Trophoblast cell (in vitro differentiated cells and primary cell): ENCODE measurements around the gene HECTD4.

Source experiments
- DNase-seq, 2 donors: peaks; one replicate each; pipeline ENCODE4 v3.0.0-alpha.2; 2016
- H2AFZ ChIP-seq: 2 replicates; pipeline ENCODE4 v1.6.1; 2013; ENCODE audit warnings: low read length, moderate library complexity, mild to moderate bottlenecking; ENCODE audit not compliant: insufficient read depth, poor library complexity
- H2AK5ac ChIP-seq: 2 replicates; pipeline ENCODE4 v1.6.1; 2013; ENCODE audit warnings: mild to moderate bottlenecking, low read length
- H2BK120ac ChIP-seq: 2 replicates; pipeline ENCODE4 v1.6.1; 2013; ENCODE audit warnings: low read length, mild to moderate bottlenecking, moderate library complexity; ENCODE audit not compliant: insufficient read depth, poor library complexity
- H2BK12ac ChIP-seq: 2 replicates; pipeline ENCODE4 v1.6.1; 2013; ENCODE audit warnings: mild to moderate bottlenecking, low read length, moderate library complexity
- H2BK5ac ChIP-seq: 2 replicates; pipeline ENCODE4 v1.6.1; 2013; ENCODE audit warnings: low read length, low read depth, moderate library complexity, mild to moderate bottlenecking; ENCODE audit not compliant: poor library complexity
- H3K14ac ChIP-seq: 2 replicates; pipeline ENCODE4 v1.6.1; 2013; ENCODE audit warnings: mild to moderate bottlenecking, low read length
- H3K18ac ChIP-seq: 2 replicates; pipeline ENCODE4 v1.6.1; 2013; ENCODE audit warnings: mild to moderate bottlenecking, low read length
- H3K23ac ChIP-seq: 2 replicates; pipeline ENCODE4 v1.6.1; 2013; ENCODE audit warnings: low read length
- H3K27ac ChIP-seq: 2 replicates; pipeline ENCODE4 v1.5.1; 2013; ENCODE audit warnings: low read depth, mild to moderate bottlenecking, inconsistent platforms, low read length, moderate library complexity
- H3K27me3 ChIP-seq: 2 replicates; pipeline ENCODE4 v1.6.1; 2013; ENCODE audit warnings: inconsistent platforms, mild to moderate bottlenecking, low read length, moderate library complexity; ENCODE audit not compliant: insufficient read depth
- H3K36me3 ChIP-seq, 2 experiments: 1 replicate in 1 of 2; 2 replicates in 1 of 2; pipeline ENCODE4 v1.6.1; 2013; ENCODE audit warnings: low read length in 2 of 2, mild to moderate bottlenecking in 2 of 2, moderate library complexity in 1 of 2; ENCODE audit not compliant: insufficient read depth in 2 of 2, control insufficient read depth in 1 of 2
- H3K4ac ChIP-seq: 2 replicates; pipeline ENCODE4 v1.6.1; 2013; ENCODE audit warnings: low read depth, mild to moderate bottlenecking, low read length, moderate library complexity
- H3K4me1 ChIP-seq, 2 experiments: 1 replicate in 1 of 2; 2 replicates in 1 of 2; pipeline ENCODE4 v1.6.1; 2013; ENCODE audit warnings: low read length in 2 of 2, mild to moderate bottlenecking in 2 of 2, moderate library complexity in 1 of 2; ENCODE audit not compliant: insufficient read depth in 2 of 2, control insufficient read depth in 1 of 2
- H3K4me2 ChIP-seq: 2 replicates; pipeline ENCODE4 v1.6.1; 2013; ENCODE audit warnings: inconsistent platforms, mild to moderate bottlenecking, low read length, moderate library complexity
- H3K4me3 ChIP-seq: 2 replicates; pipeline ENCODE4 v1.5.1; 2013; ENCODE audit warnings: mild to moderate bottlenecking, low read depth, low read length, inconsistent platforms
- H3K79me1 ChIP-seq: one replicate; pipeline ENCODE4 v1.6.1; 2013; ENCODE audit warnings: low read length
- H3K79me2 ChIP-seq: 2 replicates; pipeline ENCODE4 v1.6.1; 2013; ENCODE audit warnings: low read length, mild to moderate bottlenecking; ENCODE audit not compliant: control insufficient read depth, insufficient read depth, poor library complexity
- H3K9ac ChIP-seq: 2 replicates; pipeline ENCODE4 v1.6.1; 2013; ENCODE audit warnings: mild to moderate bottlenecking, low read length
- H3K9me3 ChIP-seq: 2 replicates; pipeline ENCODE4 v1.6.1; 2013; ENCODE audit warnings: low read depth, mild to moderate bottlenecking, control low read depth, inconsistent platforms, low read length; ENCODE audit not compliant: insufficient read depth
- H4K12ac ChIP-seq: 2 replicates; pipeline ENCODE4 v1.6.1; 2013; ENCODE audit warnings: low read depth, mild to moderate bottlenecking, low read length, moderate library complexity
- H4K8ac ChIP-seq: 2 replicates; pipeline ENCODE4 v1.6.1; 2013; ENCODE audit warnings: low read depth, mild to moderate bottlenecking, low read length, moderate library complexity
- H4K91ac ChIP-seq: one replicate; pipeline ENCODE4 v1.6.1; 2013; ENCODE audit warnings: low read depth, mild to moderate bottlenecking, low read length, moderate library complexity
- WGBS: extraction: QIAGEN DNeasy Blood & Tissue Kit; methylation state at CpG from one replicate; pipeline ENCODE4 v1.1.7; 2013; ENCODE audit warnings: missing lambda C conversion rate; ENCODE audit not compliant: insufficient read length, insufficient coverage; ENCODE audit errors: extremely low coverage; 5-methylcytosine and 5-hydroxymethylcytosine counted together

HECTD4 gene

GRCh38 chr12:112194601-112195247, 187.5 kb downstream of the HECTD4 start:
- Histone ChIP-seq H2BK12ac (no peak overlapping the region), H3K79me1 (no peaks in the 10 kb centered on the region), H3K14ac (no peak overlapping the region), H4K8ac (no peak overlapping the region), H3K4ac (no peak overlapping the region), H3K4me1 (no peaks in the 10 kb centered on the region), H3K18ac (no peak overlapping the region), H2BK120ac (no peak overlapping the region), H3K23ac (no peak overlapping the region), H3K27me3 (no peaks in the 10 kb centered on the region), H2AFZ (no peak overlapping the region), H3K9me3 (no peaks in the 10 kb centered on the region), H3K4me2 (no peak overlapping the region), H3K4me3 (no peak overlapping the region), H3K9ac (no peak overlapping the region), H2BK5ac (no peak overlapping the region), H4K91ac (no peak overlapping the region), H3K36me3 (peaks cover 23 to 37% of the 10 kb centered on the region in 2 experiments), H2AK5ac (no peak overlapping the region), H3K27ac (no peak overlapping the region), H3K79me2 (no peaks in the 10 kb centered on the region), H4K12ac (no peak overlapping the region)
- no CpG with 5 or more reads among the region's 20 CpGs for WGBS
- DNase-seq = no peak

- Histone ChIP-seq H3K9ac (no peak overlapping the region), H3K9me3 (no peaks in the 10 kb centered on the region), H3K23ac (no peak overlapping the region), H3K79me1 (no peaks in the 10 kb centered on the region), H2BK5ac (no peak overlapping the region), H3K27me3 (no peaks in the 10 kb centered on the region), H2AK5ac (no peak overlapping the region), H3K18ac (no peak overlapping the region), H3K4me3 (no peak overlapping the region), H2BK120ac (no peak overlapping the region), H4K8ac (no peak overlapping the region), H2AFZ (no peak overlapping the region), H3K36me3 (peaks cover 27 to 29% of the 10 kb centered on the region in 2 experiments), H3K14ac (no peak overlapping the region), H3K79me2 (no peaks in the 10 kb centered on the region), H3K4me2 (no peak overlapping the region), H3K4me1 (no peaks in the 10 kb centered on the region), H4K12ac (no peak overlapping the region), H3K27ac (no peak overlapping the region), H4K91ac (no peak overlapping the region), H3K4ac (no peak overlapping the region), H2BK12ac (no peak overlapping the region)
- no CpG with 5 or more reads among the region's 13 CpGs for WGBS
- no peak for DNase-seq
Observed at GRCh38 chr12:112192475-112192874, 189.8 kb downstream of the HECTD4 start.

- no peak overlapping the region for H2BK120ac ChIP-seq
- no peak overlapping the region for H3K18ac ChIP-seq
- H2AFZ ChIP-seq = no peak overlapping the region
- H4K91ac ChIP-seq = no peak overlapping the region
- no peak overlapping the region for H3K4me2 ChIP-seq
- no peaks in the 10 kb centered on the region for H3K27me3 ChIP-seq
- WGBS = no CpG with 5 or more reads among the region's 4 CpGs
- H2BK12ac ChIP-seq = no peak overlapping the region
- H4K12ac ChIP-seq = no peak overlapping the region
- no peaks in the 10 kb centered on the region for H3K9me3 ChIP-seq
- H4K8ac ChIP-seq = no peak overlapping the region
- no peak overlapping the region for H3K4ac ChIP-seq
- no peaks in the 10 kb centered on the region for H3K4me1 ChIP-seq
- no peak overlapping the region for H3K14ac ChIP-seq
- no peak overlapping the region for H3K4me3 ChIP-seq
- no peak overlapping the region for H2AK5ac ChIP-seq
- H3K23ac ChIP-seq = no peak overlapping the region
- H3K79me1 ChIP-seq = no peaks in the 10 kb centered on the region
- no peak overlapping the region for H3K9ac ChIP-seq
- no peaks in the 10 kb centered on the region for H3K79me2 ChIP-seq
- peaks cover 27 to 29% of the 10 kb centered on the region in 2 experiments for H3K36me3 ChIP-seq
- no peak overlapping the region for H3K27ac ChIP-seq
- DNase-seq = no peak
- no peak overlapping the region for H2BK5ac ChIP-seq
Observed at GRCh38 chr12:112191840-112192321, 190.3 kb downstream of the HECTD4 start.

DNA sequence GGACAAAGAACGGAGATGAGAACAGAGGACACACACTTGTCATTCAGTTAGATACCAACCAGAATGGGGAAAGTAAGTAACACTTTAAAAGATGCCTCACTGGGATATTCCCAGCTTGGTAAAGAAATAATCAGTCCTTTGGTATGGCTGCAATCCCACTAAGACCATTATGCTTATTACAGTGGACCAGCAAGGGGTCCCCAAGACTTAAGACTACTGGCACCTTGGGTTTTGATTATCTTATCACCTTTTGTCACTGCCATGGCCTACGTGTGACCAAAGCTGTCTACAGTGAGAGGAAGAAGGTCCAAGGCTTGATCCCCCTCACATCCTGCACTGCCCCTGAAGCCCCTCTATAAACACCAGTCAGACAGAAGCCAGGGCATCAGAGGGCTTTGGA, 191.0 kb downstream of the HECTD4 start:
- Histone ChIP-seq H3K79me2 (no peaks in the 10 kb centered on the region), H4K91ac (no peak overlapping the region), H2BK12ac (no peak overlapping the region), H2BK5ac (no peak overlapping the region), H3K18ac (no peak overlapping the region), H3K9ac (no peak overlapping the region), H2AK5ac (no peak overlapping the region), H3K14ac (no peak overlapping the region), H4K12ac (no peak overlapping the region), H3K27me3 (no peaks in the 10 kb centered on the region), H3K4me2 (no peak overlapping the region), H3K4ac (no peak overlapping the region), H2AFZ (no peak overlapping the region), H3K9me3 (no peaks in the 10 kb centered on the region), H3K4me3 (no peak overlapping the region), H4K8ac (no peak overlapping the region), H3K4me1 (no peaks in the 10 kb centered on the region), H3K36me3 (peaks cover 30 to 32% of the 10 kb centered on the region in 2 experiments), H3K79me1 (no peaks in the 10 kb centered on the region), H2BK120ac (no peak overlapping the region), H3K23ac (no peak overlapping the region), H3K27ac (no peak overlapping the region)
- no peak for DNase-seq
- WGBS = no CpG with 5 or more reads among the region's 2 CpGs
